Vagina (tissue), 2 donors: ENCODE data around the gene MSN.

Source experiments
- POLR2A ChIP-seq, 2 donors: fragments of 450-650 bp; IDR thresholded peaks; one replicate each; pipeline ENCODE4 v1.6.1; 2017; ENCODE audit warnings: antibody characterized with exemption in 2 of 2, mild to moderate bottlenecking in 2 of 2, moderate library complexity in 2 of 2
- POLR2AphosphoS5 ChIP-seq, 2 donors: sonication (generic); formaldehyde crosslinking; IDR thresholded peaks; one replicate each; pipeline ENCODE4 v1.9.0; 2017; ENCODE audit warnings: antibody characterized with exemption in 2 of 2, mild to moderate bottlenecking in 2 of 2, low read depth in 1 of 2; ENCODE audit not compliant: insufficient read depth in 1 of 2
- TF ChIP-seq, protein P1 (sequence below), 3 experiments: fragments of 450-650 bp in 2 of 3; fragments of 200-600 bp in 1 of 3; sonication (generic) in 1 of 3; IDR thresholded peaks; one replicate each; pipeline ENCODE4 v1.5.1; 2017 to 2019; ENCODE audit warnings: antibody characterized with exemption in 3 of 3, mild to moderate bottlenecking in 2 of 3, moderate library complexity in 2 of 3

DNA sequence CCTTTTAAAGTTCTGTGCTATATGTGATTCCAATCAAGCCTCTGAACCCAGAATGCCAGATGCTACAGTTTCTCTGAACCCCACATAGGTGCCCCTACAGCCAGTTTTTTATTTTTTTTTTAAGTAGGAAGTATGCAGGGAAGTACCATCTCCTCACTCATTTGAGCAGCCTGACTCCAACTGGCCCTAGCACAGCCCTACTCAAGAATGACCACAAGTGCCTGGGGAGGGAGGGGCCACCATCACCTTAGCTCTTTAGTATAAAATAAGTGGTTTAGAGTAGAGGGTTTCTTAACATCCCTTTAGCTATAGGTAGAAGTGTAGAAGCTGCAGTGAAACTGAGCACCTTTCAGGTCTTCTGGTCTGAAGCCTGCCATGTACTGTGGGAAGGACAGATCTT, 14.4 kb downstream of the MSN start:
- TF ChIP-seq, protein P1, sequence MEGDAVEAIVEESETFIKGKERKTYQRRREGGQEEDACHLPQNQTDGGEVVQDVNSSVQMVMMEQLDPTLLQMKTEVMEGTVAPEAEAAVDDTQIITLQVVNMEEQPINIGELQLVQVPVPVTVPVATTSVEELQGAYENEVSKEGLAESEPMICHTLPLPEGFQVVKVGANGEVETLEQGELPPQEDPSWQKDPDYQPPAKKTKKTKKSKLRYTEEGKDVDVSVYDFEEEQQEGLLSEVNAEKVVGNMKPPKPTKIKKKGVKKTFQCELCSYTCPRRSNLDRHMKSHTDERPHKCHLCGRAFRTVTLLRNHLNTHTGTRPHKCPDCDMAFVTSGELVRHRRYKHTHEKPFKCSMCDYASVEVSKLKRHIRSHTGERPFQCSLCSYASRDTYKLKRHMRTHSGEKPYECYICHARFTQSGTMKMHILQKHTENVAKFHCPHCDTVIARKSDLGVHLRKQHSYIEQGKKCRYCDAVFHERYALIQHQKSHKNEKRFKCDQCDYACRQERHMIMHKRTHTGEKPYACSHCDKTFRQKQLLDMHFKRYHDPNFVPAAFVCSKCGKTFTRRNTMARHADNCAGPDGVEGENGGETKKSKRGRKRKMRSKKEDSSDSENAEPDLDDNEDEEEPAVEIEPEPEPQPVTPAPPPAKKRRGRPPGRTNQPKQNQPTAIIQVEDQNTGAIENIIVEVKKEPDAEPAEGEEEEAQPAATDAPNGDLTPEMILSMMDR (IDR thresholded peaks at IDR 0.05): no peak
- TF ChIP-seq POLR2A (IDR thresholded peaks at IDR 0.05) (no peak), POLR2AphosphoS5 (IDR thresholded peaks at IDR 0.05; ENCODE audit: insufficient read depth in 1 of 2, low read depth in 1 of 2) (no peak)
